ENCODE results near the gene ABTB2. TPM values are rescaled to one million over a fixed set of nuclear protein-coding genes. Genes with fewer than 3 reads are reported as not detected.

Gene ABTB2
- total and polyA plus RNA-seq, 2 experiments from 2014 or later, result 2.6 to 12.1 TPM

- H3K27ac ChIP-seq (ENCODE audit: low read depth), result no peak overlapping the region
- H3K27me3 Mint-ChIP-seq (ENCODE audit: insufficient read depth, low read depth, poor library complexity), result peaks cover 3% of the 10 kb centered on the region
These were observed 21.7 kb upstream of the ABTB2 start for GRCh38 chr11:34379539-34379938.

More at GRCh38 chr11:34379539-34379938, 21.7 kb upstream of the ABTB2 start:
- no peak for TF ChIP-seq EZH2 (IDR thresholded peaks at IDR 0.05; ENCODE audit: low read depth, unreplicated experiment)
- no peak for TF ChIP-seq ZNF114 (CRISPR knock-in tag; IDR thresholded peaks at IDR 0.05)
- no peak for TF ChIP-seq ZNF462 (CRISPR knock-in tag; IDR thresholded peaks at IDR 0.05)
- TF ChIP-seq JUNB (IDR thresholded peaks at IDR 0.05; ENCODE audit: unreplicated experiment), result no peak
- no peak for TF ChIP-seq POLR2AphosphoS5 (IDR thresholded peaks at IDR 0.05; ENCODE audit: low read depth)
- no peak for TF ChIP-seq EZH2phosphoT487 (IDR thresholded peaks at IDR 0.05; ENCODE audit: unreplicated experiment)
- no peak for TF ChIP-seq CTCF (conservative IDR thresholded peaks at IDR 0.05; ENCODE audit: low read depth in 2 of 2)
- TF ChIP-seq ETS1 (IDR thresholded peaks at IDR 0.05), result no peak
- TF ChIP-seq REST (IDR thresholded peaks at IDR 0.05; ENCODE audit: unreplicated experiment), result no peak
- TF ChIP-seq ZNF331 (CRISPR knock-in tag; IDR thresholded peaks at IDR 0.05; ENCODE audit: low read depth), result no peak
- TF ChIP-seq NANOG (IDR thresholded peaks at IDR 0.05; ENCODE audit: borderline replicate concordance), result no peak
- no peak for TF ChIP-seq CREB1 (CRISPR knock-in tag; IDR thresholded peaks at IDR 0.05; ENCODE audit: low read depth)
- TF ChIP-seq STAT1 (IDR thresholded peaks at IDR 0.05; ENCODE audit: unreplicated experiment), result no peak
- H4K20me1 ChIP-seq (replicated peaks; ENCODE audit: insufficient read depth), result no peaks in the 10 kb centered on the region
- H3K36me3 Mint-ChIP-seq (ENCODE audit: low read depth), result peaks cover 13% of the 10 kb centered on the region; the same call in 2 of the 3 replicates
- H3K9me2 ChIP-seq (ENCODE audit: insufficient read depth), result no peaks in the 10 kb centered on the region
- no peaks in the 10 kb centered on the region for H3K4me1 Mint-ChIP-seq
- no peak overlapping the region for H3K4me2 ChIP-seq
- H3K79me2 ChIP-seq (replicated peaks; ENCODE audit: insufficient read depth), result no peaks in the 10 kb centered on the region
- H3K9me3 Mint-ChIP-seq, result peaks cover 34% of the 10 kb centered on the region
- H3K4me3 ChIP-seq, result no peak overlapping the region
- H3K36me3 ChIP-seq (ENCODE audit: insufficient read depth), result no peaks in the 10 kb centered on the region
- H3K4me3 Mint-ChIP-seq, result no peak overlapping the region
- H2AFZ ChIP-seq, result no peak overlapping the region
- no peak for ATAC-seq
- no peaks in the 10 kb centered on the region for H3K27me3 ChIP-seq (ENCODE audit: insufficient read depth)
- H3K4me1 ChIP-seq (ENCODE audit: insufficient read depth), result no peaks in the 10 kb centered on the region
- H3F3A ChIP-seq (replicated peaks; ENCODE audit: low read depth), result no peaks in the 10 kb centered on the region
- no peak overlapping the region for H3K27ac Mint-ChIP-seq
- no peak for DNase-seq (ENCODE audit: low spot score)

All from GM23338 (cell line).